Frontal cortex (tissue), 4 donors: ENCODE measurements around the gene CYFIP2. TPM values are rescaled to one million over a fixed set of nuclear protein-coding genes. Genes with fewer than 3 reads are reported as not detected.

Experiments used
- DNase-seq, 2 donors: peaks; one replicate each; pipeline ENCODE4 v3.0.0; 2012; ENCODE audit warnings: low spot score in 2 of 2
- FAIRE-seq: peaks from 2 replicates; lab custom pipeline; 2012; peaks lifted over from hg19 to GRCh38; lab: Jason Lieb, UNC
- total RNA-seq: library from RNA; depleted of rRNA; stranded (reverse); fragments of >200 nt; gene quantifications from one replicate; pipeline ENCODE4 v1.2.3, GENCODE V29; 2014
- donor health status: control.
- donor health status: control.
- donor health status: control.

The CYFIP2 gene
- total RNA-seq, 1 donor from 2014 or later, result 71.7 TPM

GRCh38 chr5:157347301-157348048, 81.6 kb downstream of the CYFIP2 start:
- FAIRE-seq (no peak), DNase-seq (no peak)

- DNase-seq, result no peak
- FAIRE-seq, result no peak
These were observed 82.1 kb downstream of the CYFIP2 start for GRCh38 chr5:157348049-157348400.

- DNase-seq (no peak), FAIRE-seq (no peak)
These were observed 85.2 kb downstream of the CYFIP2 start for GRCh38 chr5:157350939-157351801.

- FAIRE-seq (no peak), DNase-seq (no peak)
These were observed 85.8 kb downstream of the CYFIP2 start for GRCh38 chr5:157351802-157352092.

- DNase-seq (no peak), FAIRE-seq (no peak)
These were observed 86.9 kb downstream of the CYFIP2 start for GRCh38 chr5:157352756-157353340.

- DNase-seq (no peak), FAIRE-seq (no peak)
These were observed 88.9 kb downstream of the CYFIP2 start for GRCh38 chr5:157354800-157355199.

- DNase-seq, result no peak
- FAIRE-seq, result no peak
These were observed 90.7 kb downstream of the CYFIP2 start for GRCh38 chr5:157356576-157356975.

- FAIRE-seq (no peak), DNase-seq (no peak)
These were observed 91.9 kb downstream of the CYFIP2 start for GRCh38 chr5:157357823-157358222.

- no peak for FAIRE-seq
- DNase-seq, result no peak
These were observed 92.9 kb downstream of the CYFIP2 start for GRCh38 chr5:157358871-157359270.

- no peak for FAIRE-seq
These were observed 93.6 kb downstream of the CYFIP2 start for GRCh38 chr5:157359356-157360055.

GRCh38 chr5:157362012-157362411, 96.1 kb downstream of the CYFIP2 start:
- DNase-seq (no peak), FAIRE-seq (no peak)

More at GRCh38 chr5:157359356-157360055, 93.6 kb downstream of the CYFIP2 start:
- DNase-seq, result no peak

- DNase-seq, result no peak
- no peak for FAIRE-seq
These were observed 96.6 kb downstream of the CYFIP2 start for GRCh38 chr5:157362502-157362901.

- no peak for DNase-seq
- no peak for FAIRE-seq
These were observed 97.1 kb downstream of the CYFIP2 start for GRCh38 chr5:157362982-157363381.

GRCh38 chr5:157365732-157366131, 99.8 kb downstream of the CYFIP2 start:
- DNase-seq, result no peak
- no peak for FAIRE-seq

GRCh38 chr5:157366741-157367674, 101.1 kb downstream of the CYFIP2 start:
- no peak for FAIRE-seq
- peak in 1 of 2 donors; percentile 17 for DNase-seq

GRCh38 chr5:157369507-157369906, 103.6 kb downstream of the CYFIP2 start:
- FAIRE-seq (no peak), DNase-seq (no peak)

- FAIRE-seq, result no peak
- no peak for DNase-seq
These were observed 105.0 kb downstream of the CYFIP2 start for GRCh38 chr5:157370967-157371366.

GRCh38 chr5:157371655-157372471, 105.9 kb downstream of the CYFIP2 start:
- no peak for DNase-seq
- no peak for FAIRE-seq

- FAIRE-seq, result no peak
These were observed 106.5 kb downstream of the CYFIP2 start for GRCh38 chr5:157372472-157372822.

More at GRCh38 chr5:157372472-157372822, 106.5 kb downstream of the CYFIP2 start:
- no peak for DNase-seq
